Measurements from ENCODE around the gene LARGE2. TPM values are rescaled to one million over a fixed set of nuclear protein-coding genes. Genes with fewer than 3 reads are reported as not detected.

LARGE2 gene
- total and polyA plus RNA-seq, 9 of the 15 experiments (the other 6 are each of a cell fraction or from before 2014, with no cell fraction given): 0.56 to 14.1 (median 6.6) TPM

GRCh38 chr11:45904309-45904915 is 18.0 kb upstream of the LARGE2 start (continued):
- TF ChIP-seq MGA (IDR thresholded peaks at IDR 0.05): peak; percentile 66
- peak; percentile 11; the same call in 1 of the 2 replicates for TF ChIP-seq ZFX (CRISPR knock-in tag; IDR thresholded peaks at IDR 0.05)
- TF ChIP-seq CBX3 (IDR thresholded peaks at IDR 0.05; ENCODE audit: borderline replicate concordance in 1 of 2, low read length in 2 of 2): peak in 1 of 2 experiments; percentile 45; a peak in 1 of 3 replicates
- TF ChIP-seq TRIM24 (IDR thresholded peaks at IDR 0.05): peak; percentile 71 to 75; a peak in 3 of 4 replicates
- TF ChIP-seq CXXC5 (CRISPR knock-in tag; IDR thresholded peaks at IDR 0.05): peak; percentile 57
- TF ChIP-seq TEAD4 (IDR thresholded peaks at IDR 0.05; ENCODE audit: low read length): peak; percentile 80
- no peak for TF ChIP-seq TEAD4 (CRISPR knock-in tag; IDR thresholded peaks at IDR 0.05; ENCODE audit: borderline replicate concordance)

Measured in K562 (cell line).